Measurements from ENCODE around the gene FCHSD2. TPM values are rescaled to one million over a fixed set of nuclear protein-coding genes. Genes with fewer than 3 reads are reported as not detected.

FCHSD2 gene
- total RNA-seq, 2 donors from 2014 or later: 14.0 to 17.6 TPM

GRCh38 chr11:72971192-72971967, 170.7 kb downstream of the FCHSD2 start:
- Histone ChIP-seq H3K27me3 (ENCODE audit: control insufficient read depth, insufficient read depth, low read length, poor library complexity, severe bottlenecking) (no peaks in the 10 kb centered on the region), H3K27ac (ENCODE audit: low read depth, low read length) (no peak overlapping the region), H3K4me1 (ENCODE audit: control insufficient read depth, insufficient read depth, low read length) (peaks cover 4% of the 10 kb centered on the region), H3K36me3 (ENCODE audit: control insufficient read depth, insufficient read depth, low read length) (no peaks in the 10 kb centered on the region), H3K9me3 (ENCODE audit: control insufficient read depth, low read length) (peaks cover 15% of the 10 kb centered on the region), H3K9ac (ENCODE audit: extremely low read depth, low read length, poor library complexity, severe bottlenecking) (no peak overlapping the region), H3K4me3 (ENCODE audit: low read length) (no peak overlapping the region)
- Mint-ChIP-seq H3K4me1 (peaks cover 6% of the 10 kb centered on the region), H3K36me3 (ENCODE audit: low read depth) (peaks cover 16% of the 10 kb centered on the region), H3K9me3 (peaks cover 15% of the 10 kb centered on the region), H3K4me3 (no peak overlapping the region), H3K27ac (no peak overlapping the region), H3K27me3 (ENCODE audit: insufficient read depth) (no peaks in the 10 kb centered on the region)
- TF ChIP-seq, protein P1, sequence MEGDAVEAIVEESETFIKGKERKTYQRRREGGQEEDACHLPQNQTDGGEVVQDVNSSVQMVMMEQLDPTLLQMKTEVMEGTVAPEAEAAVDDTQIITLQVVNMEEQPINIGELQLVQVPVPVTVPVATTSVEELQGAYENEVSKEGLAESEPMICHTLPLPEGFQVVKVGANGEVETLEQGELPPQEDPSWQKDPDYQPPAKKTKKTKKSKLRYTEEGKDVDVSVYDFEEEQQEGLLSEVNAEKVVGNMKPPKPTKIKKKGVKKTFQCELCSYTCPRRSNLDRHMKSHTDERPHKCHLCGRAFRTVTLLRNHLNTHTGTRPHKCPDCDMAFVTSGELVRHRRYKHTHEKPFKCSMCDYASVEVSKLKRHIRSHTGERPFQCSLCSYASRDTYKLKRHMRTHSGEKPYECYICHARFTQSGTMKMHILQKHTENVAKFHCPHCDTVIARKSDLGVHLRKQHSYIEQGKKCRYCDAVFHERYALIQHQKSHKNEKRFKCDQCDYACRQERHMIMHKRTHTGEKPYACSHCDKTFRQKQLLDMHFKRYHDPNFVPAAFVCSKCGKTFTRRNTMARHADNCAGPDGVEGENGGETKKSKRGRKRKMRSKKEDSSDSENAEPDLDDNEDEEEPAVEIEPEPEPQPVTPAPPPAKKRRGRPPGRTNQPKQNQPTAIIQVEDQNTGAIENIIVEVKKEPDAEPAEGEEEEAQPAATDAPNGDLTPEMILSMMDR (conservative IDR thresholded peaks at IDR 0.05): no peak
- DNase-seq: no peak
- WGBS, 2 experiments (ENCODE audit: insufficient coverage in 1 of 2, insufficient read length in 1 of 2): 82 to 90% methylated on average over 5 to 6 of the region's 6 CpGs

- Histone ChIP-seq H3K9ac (ENCODE audit: extremely low read depth, low read length, poor library complexity, severe bottlenecking) (no peak overlapping the region), H3K27me3 (ENCODE audit: control insufficient read depth, insufficient read depth, low read length, poor library complexity, severe bottlenecking) (no peaks in the 10 kb centered on the region), H3K36me3 (ENCODE audit: control insufficient read depth, insufficient read depth, low read length) (no peaks in the 10 kb centered on the region), H3K4me3 (ENCODE audit: low read length) (no peak overlapping the region), H3K4me1 (ENCODE audit: control insufficient read depth, insufficient read depth, low read length) (peaks cover 4% of the 10 kb centered on the region), H3K9me3 (ENCODE audit: control insufficient read depth, low read length) (peaks cover 10% of the 10 kb centered on the region), H3K27ac (ENCODE audit: low read depth, low read length) (no peak overlapping the region)
- TF ChIP-seq, protein P1 (conservative IDR thresholded peaks at IDR 0.05): no peak
- no peaks in the 10 kb centered on the region for H3K27me3 Mint-ChIP-seq (ENCODE audit: insufficient read depth)
- H3K9me3 Mint-ChIP-seq: peaks cover 7% of the 10 kb centered on the region
- H3K36me3 Mint-ChIP-seq (ENCODE audit: low read depth): peaks cover 12% of the 10 kb centered on the region
- peaks cover 6% of the 10 kb centered on the region for H3K4me1 Mint-ChIP-seq
- H3K27ac Mint-ChIP-seq: no peak overlapping the region
- no peak overlapping the region for H3K4me3 Mint-ChIP-seq
- 86 to 94% methylated on average over 4 to 6 of the region's 6 CpGs for WGBS, 2 experiments (ENCODE audit: insufficient coverage in 1 of 2, insufficient read length in 1 of 2)
- DNase-seq: no peak
Observed at GRCh38 chr11:72970557-72971118, 171.5 kb downstream of the FCHSD2 start.

GRCh38 chr11:72969894-72970335, 172.2 kb downstream of the FCHSD2 start:
- H3K27me3 ChIP-seq (ENCODE audit: control insufficient read depth, insufficient read depth, low read length, poor library complexity, severe bottlenecking): no peaks in the 10 kb centered on the region
- Mint-ChIP-seq H3K9me3 (peaks cover 7% of the 10 kb centered on the region), H3K4me3 (no peak overlapping the region), H3K27ac (no peak overlapping the region), H3K27me3 (ENCODE audit: insufficient read depth) (no peaks in the 10 kb centered on the region), H3K4me1 (peaks cover 6% of the 10 kb centered on the region), H3K36me3 (ENCODE audit: low read depth) (peaks cover 12% of the 10 kb centered on the region)
- no peak overlapping the region for H3K27ac ChIP-seq (ENCODE audit: low read depth, low read length)
- no peaks in the 10 kb centered on the region for H3K36me3 ChIP-seq (ENCODE audit: control insufficient read depth, insufficient read depth, low read length)
- peaks cover 4% of the 10 kb centered on the region for H3K4me1 ChIP-seq (ENCODE audit: control insufficient read depth, insufficient read depth, low read length)
- no peak for DNase-seq
- no peak overlapping the region for H3K4me3 ChIP-seq (ENCODE audit: low read length)
- TF ChIP-seq, protein P1 (conservative IDR thresholded peaks at IDR 0.05): no peak
- no peak overlapping the region for H3K9ac ChIP-seq (ENCODE audit: extremely low read depth, low read length, poor library complexity, severe bottlenecking)
- peaks cover 10% of the 10 kb centered on the region for H3K9me3 ChIP-seq (ENCODE audit: control insufficient read depth, low read length)
